ENCODE measurements around the gene ARHGEF1.

The ARHGEF1 gene

GRCh38 chr19:41879670-41880328 lies 3.2 kb upstream of the ARHGEF1 start:
- no peak for DNase-seq (ENCODE audit: insufficient read length, low spot score)
- FAIRE-seq = no peak

GRCh38 chr19:41880329-41880708 lies 2.7 kb upstream of the ARHGEF1 start:
- DNase-seq (ENCODE audit: insufficient read length, low spot score) = no peak
- FAIRE-seq = no peak

GRCh38 chr19:41883463-41883820 lies 458 bp downstream of the ARHGEF1 start:
- DNase-seq (ENCODE audit: insufficient read length, low spot score) = no peak
- no peak for FAIRE-seq

- FAIRE-seq = peak; percentile 96
- peak; percentile 95 for DNase-seq (ENCODE audit: insufficient read length, low spot score)
Measured at GRCh38 chr19:41883821-41884733, 1.1 kb downstream of the ARHGEF1 start.

GRCh38 chr19:41886761-41887710 lies 4.1 kb downstream of the ARHGEF1 start:
- FAIRE-seq (no peak), DNase-seq (ENCODE audit: insufficient read length, low spot score) (no peak)

GRCh38 chr19:41887711-41888382 lies 4.9 kb downstream of the ARHGEF1 start:
- peak; percentile 73 for DNase-seq (ENCODE audit: insufficient read length, low spot score)
- peak; percentile 64 for FAIRE-seq

GRCh38 chr19:41888926-41889325 lies 5.9 kb downstream of the ARHGEF1 start:
- no peak for DNase-seq (ENCODE audit: insufficient read length, low spot score)
- FAIRE-seq = no peak

GRCh38 chr19:41889896-41890295 lies 6.9 kb downstream of the ARHGEF1 start:
- FAIRE-seq (no peak), DNase-seq (ENCODE audit: insufficient read length, low spot score) (no peak)

- no peak for FAIRE-seq
- no peak for DNase-seq (ENCODE audit: insufficient read length, low spot score)
Measured at GRCh38 chr19:41890936-41891335, 8.0 kb downstream of the ARHGEF1 start.

- FAIRE-seq (no peak), DNase-seq (ENCODE audit: insufficient read length, low spot score) (no peak)
Measured at GRCh38 chr19:41892173-41892902, 9.4 kb downstream of the ARHGEF1 start.

- DNase-seq (ENCODE audit: insufficient read length, low spot score) (no peak), FAIRE-seq (no peak)
Measured at GRCh38 chr19:41893899-41894298, 10.9 kb downstream of the ARHGEF1 start.

- FAIRE-seq (no peak), DNase-seq (ENCODE audit: insufficient read length, low spot score) (no peak)
Measured at GRCh38 chr19:41894350-41894749, 11.4 kb downstream of the ARHGEF1 start.

- DNase-seq (ENCODE audit: insufficient read length, low spot score) = no peak
- no peak for FAIRE-seq
Measured at GRCh38 chr19:41895745-41896580, 13.0 kb downstream of the ARHGEF1 start.

- DNase-seq (ENCODE audit: insufficient read length, low spot score) = no peak
- no peak for FAIRE-seq
Measured at GRCh38 chr19:41896581-41896942, 13.6 kb downstream of the ARHGEF1 start.

GRCh38 chr19:41897181-41897580 lies 14.2 kb downstream of the ARHGEF1 start:
- FAIRE-seq (no peak), DNase-seq (ENCODE audit: insufficient read length, low spot score) (no peak)

GRCh38 chr19:41897820-41898219 lies 14.8 kb downstream of the ARHGEF1 start:
- DNase-seq (ENCODE audit: insufficient read length, low spot score) (no peak), FAIRE-seq (no peak)

GRCh38 chr19:41898235-41898634 lies 15.3 kb downstream of the ARHGEF1 start:
- DNase-seq (ENCODE audit: insufficient read length, low spot score) = no peak
- FAIRE-seq = no peak

- no peak for DNase-seq (ENCODE audit: insufficient read length, low spot score)
Measured at GRCh38 chr19:41901707-41902360, 18.9 kb downstream of the ARHGEF1 start.

More at GRCh38 chr19:41901707-41902360, 18.9 kb downstream of the ARHGEF1 start:
- no peak for FAIRE-seq
